ENCODE measurements around the gene FRK.
A peak's percentile ranks its signal among the peaks of the same experiment; 100 is the strongest.

FRK gene

DNA sequence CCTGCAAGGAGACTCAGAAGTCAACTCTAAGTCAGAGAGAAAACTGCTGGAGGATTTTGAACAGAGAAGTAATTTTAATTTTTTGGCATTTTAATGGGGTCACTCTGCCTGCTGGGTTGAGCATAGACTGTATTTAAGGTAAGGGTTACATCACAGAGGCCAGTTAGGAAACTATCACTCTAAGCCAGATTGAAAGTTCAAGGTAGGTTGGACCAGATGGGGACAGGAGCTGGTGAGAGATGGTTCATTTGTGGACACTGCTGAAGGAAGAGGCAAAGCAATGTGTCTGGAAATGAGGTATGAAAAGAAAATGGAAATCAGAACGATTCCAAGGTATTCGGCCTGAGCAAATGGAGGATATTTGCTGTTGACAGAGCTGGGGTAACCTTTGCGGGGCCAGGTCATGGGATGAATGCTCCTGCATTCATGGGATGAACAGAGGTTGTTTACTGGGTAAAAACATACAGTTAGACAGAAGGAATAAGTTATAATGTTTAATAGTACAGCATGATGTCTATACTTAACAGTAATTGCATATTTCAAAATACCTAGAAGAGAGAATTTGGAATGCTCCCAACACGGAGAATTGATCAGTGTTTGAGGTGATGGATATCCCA is 26.9 kb downstream of the FRK start:
- no peak for DNase-seq

DNA sequence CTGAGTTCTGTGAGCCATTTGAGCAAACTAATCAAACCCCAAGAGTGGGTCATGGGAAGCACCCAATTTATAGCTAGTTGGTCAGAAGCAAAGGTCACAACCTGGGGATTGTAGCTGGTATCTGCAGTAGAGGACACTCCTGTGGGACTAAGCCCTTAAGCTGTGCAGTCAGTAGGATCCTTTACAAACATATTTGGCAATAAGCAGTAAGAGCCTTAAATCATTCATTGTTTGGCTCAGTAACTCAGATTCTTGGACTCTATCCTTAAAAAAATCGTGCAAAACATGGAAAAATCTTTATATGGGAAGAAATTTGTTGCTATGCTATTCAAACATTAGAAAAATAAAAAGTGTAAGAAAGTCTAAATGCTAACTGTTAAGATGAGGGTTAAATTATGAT is 29.9 kb downstream of the FRK start:
- DNase-seq, result no peak

DNA sequence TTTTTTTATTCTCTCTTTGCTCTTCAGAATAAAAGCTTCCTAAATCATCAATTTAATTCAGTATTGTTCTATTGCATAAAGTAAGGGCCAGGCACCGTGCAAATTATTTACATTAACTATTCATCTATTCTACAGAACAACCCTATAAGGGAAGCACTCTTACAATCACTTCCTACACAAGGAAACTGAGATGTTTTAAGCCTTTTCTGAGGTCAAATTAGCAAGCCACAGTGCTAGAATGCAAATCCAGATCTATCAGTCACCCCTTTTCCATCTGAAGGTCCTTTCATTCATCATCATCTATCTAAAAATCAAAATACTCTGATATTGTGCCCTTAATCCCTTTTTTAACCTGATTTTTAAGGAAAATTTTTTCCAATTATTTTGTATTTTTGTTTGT is 31.2 kb downstream of the FRK start:
- no peak for DNase-seq

DNA sequence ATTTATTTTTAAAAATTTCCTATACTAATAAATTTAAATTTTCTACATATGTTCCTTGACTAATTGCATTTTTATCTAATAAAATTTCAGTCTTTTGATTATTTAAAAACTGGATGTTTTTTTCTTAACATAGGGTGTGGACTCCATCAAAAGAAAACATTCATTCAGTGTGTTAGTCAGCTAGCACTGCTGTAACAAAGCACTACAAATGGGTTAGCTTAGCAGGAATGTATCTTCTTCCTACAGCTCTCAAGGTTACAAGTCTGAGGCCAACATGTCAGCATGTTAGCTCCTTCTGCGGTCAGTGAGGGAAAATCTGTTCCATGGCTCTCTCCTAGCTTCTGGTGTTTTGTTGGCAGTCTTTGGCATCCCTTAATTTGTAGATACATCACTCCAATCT is 32.5 kb downstream of the FRK start:
- DNase-seq, result no peak

DNA sequence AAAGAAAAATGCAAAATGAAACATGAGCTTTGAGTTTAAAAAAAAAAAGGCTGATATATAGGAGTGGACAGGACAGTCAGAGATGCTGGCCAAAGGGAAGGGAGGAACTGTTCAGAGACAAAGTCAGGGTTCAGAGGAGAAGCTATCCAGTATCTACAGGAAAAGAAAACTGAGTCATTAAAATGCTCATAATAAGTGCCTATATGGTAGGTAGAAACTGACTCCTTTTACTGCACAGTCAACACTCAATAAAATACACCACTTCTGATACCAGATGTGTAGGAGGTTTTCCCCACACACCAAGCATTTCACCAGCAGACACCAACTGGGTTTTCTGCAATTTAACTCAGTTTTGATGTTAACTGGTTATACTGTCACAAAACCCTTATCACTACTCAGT is 32.9 kb downstream of the FRK start:
- DNase-seq, result no peak

DNA sequence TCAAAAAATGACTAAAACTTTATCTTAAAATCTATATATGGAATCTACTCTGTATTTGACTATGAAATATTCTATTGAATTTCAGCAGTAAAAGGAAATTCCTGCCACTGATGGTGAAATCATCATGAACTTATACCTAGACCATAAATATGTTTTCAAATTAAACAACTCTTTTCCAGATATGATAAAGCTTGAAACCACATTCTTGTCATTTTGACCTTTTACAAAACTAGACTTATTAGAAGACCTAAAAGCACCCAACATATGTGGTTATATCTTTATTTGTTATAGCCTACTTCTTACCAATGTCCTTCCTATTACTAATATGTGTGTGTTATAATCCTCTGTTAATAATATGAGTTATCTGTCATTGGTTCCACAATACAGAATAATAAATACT is 35.3 kb downstream of the FRK start:
- DNase-seq, result no peak

DNA sequence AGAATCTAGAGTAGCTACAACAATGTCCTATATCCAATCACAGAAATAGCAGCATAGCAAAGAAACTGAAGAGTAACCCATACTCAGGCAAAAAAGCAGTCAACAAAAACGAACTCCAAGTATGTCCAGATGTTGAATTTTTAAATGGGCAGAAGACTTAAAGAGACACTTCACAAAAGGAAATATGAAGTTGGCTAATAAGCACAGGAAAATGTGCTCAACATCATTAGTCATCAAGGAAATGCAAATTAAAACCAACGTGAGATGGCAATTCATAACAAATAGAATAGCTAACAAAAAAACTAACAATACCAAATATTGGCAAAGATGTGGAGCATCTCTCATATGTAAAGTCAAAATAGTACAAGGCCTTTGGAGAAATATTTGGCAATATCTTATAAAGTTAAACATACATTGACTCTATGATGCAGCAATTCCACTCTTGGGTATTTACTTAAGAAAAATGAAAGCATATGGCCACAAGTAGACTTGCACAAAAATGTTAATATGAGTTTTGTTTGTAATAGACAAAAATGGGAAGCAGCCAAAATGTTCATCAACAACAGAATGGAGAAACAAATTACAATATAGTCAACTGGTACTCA is 37.7 kb downstream of the FRK start:
- DNase-seq, result no peak

DNA sequence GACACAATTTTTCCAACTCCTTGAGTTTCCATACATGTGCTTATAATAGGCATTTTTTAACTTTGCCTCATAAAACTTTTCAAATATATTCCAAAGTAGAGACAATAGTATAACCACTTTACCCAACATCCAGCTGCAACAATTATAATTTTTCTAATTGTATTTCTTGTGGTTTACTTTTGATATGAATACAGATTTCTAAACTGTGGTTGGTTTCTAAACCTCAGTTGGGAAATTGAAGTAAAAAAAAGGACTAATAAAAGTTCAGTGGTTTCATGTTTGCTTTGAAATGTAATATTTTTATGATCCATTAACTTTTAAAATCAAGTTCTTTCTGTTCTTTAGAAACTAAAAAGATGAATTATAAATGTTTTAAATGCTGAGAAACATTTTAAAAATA is 40.0 kb downstream of the FRK start:
- DNase-seq, result no peak

DNA sequence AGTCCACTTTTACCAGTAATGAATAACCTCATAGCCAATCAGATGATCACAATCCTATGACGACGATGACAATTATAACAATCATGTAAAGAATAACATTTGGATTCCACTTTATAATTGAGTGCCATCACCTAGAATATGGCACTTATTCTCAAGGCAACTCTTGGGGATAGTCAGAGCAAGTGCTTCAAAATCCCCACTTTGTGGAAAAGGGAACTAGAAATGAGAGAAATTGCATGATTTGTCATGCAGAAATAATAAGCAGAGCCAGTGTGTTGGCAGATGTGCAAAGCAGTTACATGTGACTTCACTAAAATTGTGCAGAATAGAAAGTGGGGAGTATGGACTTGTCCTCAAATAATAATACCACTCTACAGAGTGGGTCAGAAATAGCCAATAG is 41.3 kb downstream of the FRK start:
- no peak for DNase-seq

DNA sequence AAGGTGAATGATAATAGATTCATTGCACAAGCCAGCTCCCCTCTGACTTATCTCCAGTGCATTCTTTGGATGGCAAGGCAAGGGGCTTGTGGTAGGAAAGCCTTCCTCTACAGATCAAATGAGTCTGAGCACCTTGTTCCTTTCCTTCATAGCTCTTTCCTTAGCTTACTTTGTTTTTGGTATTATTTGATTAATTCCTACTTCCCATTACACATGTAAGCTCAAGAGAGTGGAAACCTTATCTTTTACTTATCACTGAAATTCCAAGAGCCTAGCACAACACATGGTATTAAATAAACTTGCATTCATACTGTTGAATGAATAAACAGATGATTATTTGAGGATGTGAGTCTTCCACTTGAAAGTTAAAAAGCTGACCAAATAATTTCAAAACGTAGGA is 41.7 kb downstream of the FRK start:
- DNase-seq, result no peak

DNA sequence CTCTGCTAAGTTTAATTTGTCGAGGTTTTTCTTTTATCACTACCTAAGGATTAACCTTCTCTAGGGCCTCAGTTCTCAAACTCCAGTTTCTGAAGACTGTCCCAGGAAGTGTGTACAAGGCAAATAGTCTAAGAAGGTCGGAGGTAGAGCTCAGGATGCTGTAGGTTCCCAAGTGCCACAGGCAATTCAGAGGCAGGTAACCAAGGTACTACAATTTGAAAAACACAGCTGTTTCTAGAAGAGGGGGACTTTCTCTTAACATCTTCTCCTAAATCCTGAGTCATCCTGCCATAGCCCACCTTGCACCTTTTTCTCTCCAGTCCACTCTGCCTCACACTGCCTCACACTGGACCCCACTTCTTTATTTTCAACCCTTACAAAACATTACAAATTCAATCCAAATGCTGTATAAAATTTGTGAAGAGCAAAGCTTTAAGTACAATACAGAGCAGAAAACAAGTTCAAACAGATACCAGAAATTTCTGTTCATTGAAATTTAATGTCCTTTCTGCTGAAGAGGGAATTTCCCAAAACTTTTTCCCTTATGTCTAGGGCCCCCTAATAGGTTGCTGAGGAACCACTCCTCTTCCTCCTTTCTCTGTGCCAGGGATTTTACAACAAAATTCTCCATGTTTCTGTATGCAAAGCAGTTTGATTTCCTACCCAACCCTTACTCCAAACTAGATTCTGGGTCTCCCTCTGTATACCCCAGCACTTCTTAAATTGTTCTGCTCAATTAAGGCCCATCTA is 43.0 kb downstream of the FRK start:
- DNase-seq, result no peak

DNA sequence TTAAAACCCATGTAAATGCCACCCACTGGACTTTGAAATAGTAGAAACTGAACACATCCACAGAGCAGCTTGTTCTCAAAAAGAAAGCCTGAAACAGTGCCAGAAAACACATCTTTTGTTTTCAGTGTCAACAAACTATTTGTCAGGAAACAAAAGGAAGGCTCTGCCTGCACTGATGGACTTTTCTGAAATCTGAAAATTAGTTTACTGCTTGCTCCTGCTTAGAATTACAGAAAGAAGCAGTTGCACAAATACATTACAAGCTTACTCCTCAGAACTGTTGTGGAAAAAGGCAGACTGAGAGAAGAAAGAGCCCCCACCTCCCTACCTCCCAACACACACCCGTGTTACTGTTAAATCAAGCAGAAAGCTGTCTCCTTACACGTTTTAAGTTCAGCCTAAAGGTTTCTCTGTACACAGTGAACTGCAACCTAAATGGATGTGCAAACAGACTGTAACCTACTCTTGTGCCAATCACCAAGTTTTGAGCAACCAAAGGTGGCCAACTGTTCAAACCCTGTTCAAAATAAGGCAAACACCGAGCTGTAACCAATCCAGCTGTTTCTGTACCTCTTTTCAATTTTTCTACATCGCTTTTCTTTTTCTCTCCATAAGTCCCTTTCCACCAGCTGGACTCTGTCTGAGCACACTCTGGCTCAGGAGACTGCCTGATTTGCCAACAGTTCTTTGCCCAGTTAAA is 43.7 kb downstream of the FRK start:
- DNase-seq, result no peak

DNA sequence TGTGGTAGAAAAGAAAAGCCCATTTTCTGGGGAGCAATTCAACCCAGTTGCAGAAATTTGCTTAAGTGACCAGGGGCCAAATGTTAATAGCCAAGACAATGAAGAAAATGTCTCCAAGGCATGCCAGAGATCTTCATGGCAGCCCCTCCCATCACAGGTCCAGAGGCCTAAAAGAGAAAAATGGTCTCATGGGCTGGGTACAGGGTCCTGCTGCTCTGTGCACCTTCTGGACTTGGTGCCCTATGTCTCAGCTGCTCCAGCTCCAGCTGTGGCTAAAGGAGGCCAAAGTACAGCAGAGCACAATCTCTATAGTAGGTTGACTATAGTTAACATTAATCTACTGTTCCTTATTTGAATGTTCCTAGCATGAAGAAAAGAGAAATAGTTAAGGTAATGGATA is 44.7 kb downstream of the FRK start:
- DNase-seq, result no peak

DNA sequence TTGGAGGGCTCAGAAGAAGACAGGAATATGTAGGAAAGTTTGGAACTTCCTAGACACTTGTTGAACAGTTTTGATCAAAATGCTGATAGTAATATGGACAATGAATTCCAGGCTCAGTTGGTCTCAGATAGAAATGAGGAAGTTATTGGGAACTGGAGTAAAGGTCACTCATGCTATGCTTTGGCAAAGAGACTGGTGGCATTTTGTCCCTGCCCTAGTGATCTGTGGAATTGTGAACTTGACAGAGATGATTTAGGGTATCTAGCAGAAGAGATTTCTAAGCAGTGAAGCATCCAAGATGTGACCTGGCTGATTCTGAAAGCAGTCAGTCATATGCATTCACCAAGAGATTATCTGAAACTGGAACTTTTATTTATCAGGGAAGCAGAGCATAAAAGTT is 45.1 kb downstream of the FRK start:
- no peak for DNase-seq

DNA sequence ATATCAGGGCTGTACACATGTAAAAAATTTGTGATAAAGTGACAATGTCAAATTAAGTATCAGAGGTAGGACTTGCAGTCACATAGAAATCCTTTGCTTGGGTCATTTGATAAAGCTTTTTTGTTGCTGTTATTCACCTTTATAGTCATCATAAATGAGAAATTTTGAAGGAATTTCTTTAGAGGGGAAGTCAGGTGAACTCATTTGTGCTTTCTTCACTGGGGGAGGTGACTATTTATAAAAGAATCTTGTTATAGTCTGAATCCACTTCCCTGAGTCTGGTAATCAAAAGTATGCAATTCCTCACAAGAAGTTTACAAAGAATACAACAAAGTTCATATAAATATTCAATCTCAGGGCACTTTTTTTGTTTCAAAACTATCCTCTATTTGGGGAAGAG is 47.7 kb downstream of the FRK start:
- no peak for DNase-seq

DNA sequence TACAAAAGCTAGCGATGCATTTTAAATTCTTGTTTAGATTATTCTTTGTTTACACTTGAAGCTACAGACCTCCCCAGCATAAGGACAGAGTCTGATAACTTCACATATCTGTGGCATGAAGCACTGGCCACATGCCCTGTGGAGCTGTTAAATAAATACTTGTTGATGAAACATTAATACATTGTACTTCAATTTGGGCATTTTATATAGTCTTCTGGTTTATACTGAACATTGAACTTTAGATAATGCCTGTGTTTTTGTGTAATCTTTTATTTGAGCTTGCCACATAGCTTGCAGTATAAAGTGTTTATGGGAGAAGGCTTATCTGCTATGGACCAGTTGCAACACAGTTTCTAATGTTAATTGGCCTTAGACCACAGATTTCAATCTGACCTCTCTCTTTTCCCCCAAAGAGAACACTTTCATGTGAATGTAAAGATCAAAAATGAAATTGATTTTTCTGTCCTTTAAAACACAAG is 48.2 kb downstream of the FRK start:
- DNase-seq, result no peak

DNA sequence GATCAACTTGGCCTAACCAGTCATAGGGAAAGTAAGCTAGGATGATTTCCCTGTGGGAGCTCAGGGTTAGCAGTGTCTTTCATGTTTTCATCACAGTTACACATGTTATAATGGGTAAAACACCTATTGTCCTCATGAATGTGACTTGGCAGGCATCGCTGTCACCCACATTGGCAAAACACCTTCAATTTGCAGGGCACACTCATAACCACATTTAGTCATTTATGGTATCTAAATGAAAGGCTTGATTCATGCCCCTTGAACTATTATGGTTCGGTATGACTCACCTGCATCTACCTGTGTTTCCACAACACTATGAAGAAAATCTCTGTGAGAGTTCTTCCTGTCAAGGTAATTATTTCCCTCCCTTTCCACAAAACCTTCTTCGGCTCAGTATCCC is 49.2 kb downstream of the FRK start:
- DNase-seq, result no peak

DNA sequence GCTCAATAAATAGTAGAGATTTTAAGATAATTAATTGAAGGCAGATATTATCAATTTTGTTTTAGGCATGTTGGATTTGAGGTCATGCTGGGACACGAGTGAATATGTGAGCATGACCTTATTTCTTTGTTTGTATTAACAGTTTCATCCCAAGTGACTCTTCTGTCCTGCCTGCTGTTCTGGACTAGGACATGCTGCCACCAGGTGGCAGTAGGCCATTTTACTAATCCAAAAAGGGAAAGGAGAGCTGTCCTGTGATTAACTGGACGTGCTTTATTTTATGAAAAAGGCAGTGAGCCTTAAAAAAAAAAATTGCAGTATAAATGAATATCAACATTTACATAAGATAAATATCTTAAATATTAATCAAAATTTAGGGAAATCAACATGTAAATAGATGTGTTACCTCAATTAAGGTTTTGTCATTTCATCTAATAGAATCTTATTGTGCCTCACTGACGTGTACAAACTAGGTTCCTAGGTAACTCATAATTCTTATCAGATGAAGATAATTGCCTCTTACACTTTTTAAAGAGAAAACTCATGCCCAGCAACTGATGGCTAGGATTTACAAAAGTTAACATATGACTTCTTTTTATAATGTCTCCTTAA is 49.8 kb downstream of the FRK start:
- DNase-seq, result peak; percentile 33

DNA sequence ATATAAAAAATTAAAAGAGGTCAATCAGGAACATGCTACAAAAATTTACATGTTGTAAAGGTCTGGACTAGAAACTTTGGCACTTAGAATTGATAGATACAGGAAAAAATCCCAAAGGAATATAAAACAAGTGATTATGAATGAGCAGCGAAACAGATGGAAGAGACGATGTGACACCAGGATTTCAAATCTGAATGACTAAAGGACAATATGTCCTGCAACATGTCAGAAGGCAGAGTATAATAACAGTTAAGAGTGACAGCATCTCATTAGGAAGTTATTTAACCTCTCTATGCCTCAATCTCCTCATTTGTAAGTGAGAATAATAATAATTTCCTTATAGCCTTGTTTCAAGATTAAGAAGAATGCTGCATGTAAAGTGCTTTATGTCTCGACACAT is 50.3 kb downstream of the FRK start:
- DNase-seq, result no peak

DNA sequence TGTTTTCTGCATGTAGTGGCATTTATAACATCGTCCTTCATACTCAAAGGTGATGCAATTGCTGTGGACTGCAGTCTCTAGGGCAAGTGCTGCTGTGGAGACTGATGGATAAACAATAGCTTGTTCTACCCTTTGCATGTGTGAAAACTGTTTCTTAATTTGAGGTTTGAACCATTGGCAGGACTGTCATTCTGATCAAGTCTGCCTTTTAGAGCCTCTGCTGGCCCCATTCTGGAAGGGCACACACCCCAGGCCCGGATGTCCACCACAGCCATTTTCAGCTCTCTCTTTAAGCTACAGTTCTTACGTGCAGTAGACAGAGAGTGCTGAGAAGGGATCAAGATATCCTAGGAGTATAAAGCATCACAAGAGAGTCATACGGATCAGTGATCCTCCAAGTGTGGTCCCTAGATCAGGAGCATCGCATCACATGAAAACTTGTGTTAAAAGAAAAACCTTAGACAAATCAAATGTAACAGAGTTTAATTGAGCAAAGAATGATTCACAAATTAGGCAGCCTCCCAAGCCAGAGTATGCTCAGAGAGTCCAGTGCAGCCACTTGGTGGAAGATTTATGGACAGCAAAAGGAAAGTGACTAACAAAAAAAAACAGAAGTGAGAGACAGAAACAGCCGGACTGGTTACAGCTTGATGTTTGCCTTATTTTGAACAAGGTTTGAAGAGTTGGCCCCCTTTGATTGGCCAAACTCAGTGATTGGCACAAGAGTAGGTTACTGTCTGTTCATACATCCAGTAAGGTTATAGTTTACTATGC is 52.0 kb downstream of the FRK start:
- DNase-seq, result no peak

DNA sequence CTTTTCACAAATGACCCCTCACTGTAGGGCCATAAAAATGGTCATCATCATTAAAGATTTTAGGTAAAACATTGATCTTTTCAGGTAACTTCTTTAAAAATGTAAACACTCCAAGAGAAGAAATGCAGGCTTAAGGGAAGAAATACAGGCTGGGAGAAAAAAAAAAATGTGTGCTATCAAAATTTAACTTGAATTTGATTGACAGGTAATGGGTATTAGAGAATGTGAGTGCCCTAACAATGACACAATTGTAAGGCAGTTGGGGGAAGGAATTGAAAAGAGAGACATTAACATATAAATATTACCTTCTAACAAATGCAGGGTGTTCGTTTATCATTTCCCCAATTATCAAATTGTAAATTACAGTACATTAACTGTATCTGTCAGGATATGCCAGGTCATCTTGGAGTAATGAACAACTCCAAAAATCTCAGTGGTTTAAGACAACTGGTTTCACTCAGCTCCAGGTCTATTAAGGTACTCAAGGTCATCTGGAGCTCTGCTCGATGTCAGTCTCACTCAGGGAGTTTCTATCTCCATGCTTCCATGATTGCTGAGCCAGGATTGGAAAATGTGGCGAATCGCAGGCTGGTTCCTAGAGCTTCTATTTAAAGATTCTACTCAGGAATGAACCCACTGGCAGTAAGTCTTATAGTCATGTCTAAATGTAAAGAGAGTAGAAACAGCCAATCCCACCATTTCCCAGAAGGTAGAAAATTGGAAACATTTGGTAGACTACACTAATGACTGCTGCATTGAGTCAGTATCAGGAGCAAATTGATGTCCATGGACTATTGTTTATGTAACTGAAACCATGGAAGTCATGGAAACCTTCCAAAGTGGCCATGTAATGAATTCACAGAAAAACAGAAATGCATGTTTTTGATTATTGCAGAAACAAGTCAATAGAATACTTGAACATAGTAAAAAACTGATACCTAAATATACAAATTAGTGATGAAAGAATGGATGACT is 55.6 kb downstream of the FRK start:
- DNase-seq, result no peak
